ENCODE data around the gene OSBPL2. TPM values are rescaled to one million over a fixed set of nuclear protein-coding genes. Genes with fewer than 3 reads are reported as not detected.

Gene OSBPL2
- total RNA-seq, 1 experiment from 2014 or later: 26.3 TPM

DNA sequence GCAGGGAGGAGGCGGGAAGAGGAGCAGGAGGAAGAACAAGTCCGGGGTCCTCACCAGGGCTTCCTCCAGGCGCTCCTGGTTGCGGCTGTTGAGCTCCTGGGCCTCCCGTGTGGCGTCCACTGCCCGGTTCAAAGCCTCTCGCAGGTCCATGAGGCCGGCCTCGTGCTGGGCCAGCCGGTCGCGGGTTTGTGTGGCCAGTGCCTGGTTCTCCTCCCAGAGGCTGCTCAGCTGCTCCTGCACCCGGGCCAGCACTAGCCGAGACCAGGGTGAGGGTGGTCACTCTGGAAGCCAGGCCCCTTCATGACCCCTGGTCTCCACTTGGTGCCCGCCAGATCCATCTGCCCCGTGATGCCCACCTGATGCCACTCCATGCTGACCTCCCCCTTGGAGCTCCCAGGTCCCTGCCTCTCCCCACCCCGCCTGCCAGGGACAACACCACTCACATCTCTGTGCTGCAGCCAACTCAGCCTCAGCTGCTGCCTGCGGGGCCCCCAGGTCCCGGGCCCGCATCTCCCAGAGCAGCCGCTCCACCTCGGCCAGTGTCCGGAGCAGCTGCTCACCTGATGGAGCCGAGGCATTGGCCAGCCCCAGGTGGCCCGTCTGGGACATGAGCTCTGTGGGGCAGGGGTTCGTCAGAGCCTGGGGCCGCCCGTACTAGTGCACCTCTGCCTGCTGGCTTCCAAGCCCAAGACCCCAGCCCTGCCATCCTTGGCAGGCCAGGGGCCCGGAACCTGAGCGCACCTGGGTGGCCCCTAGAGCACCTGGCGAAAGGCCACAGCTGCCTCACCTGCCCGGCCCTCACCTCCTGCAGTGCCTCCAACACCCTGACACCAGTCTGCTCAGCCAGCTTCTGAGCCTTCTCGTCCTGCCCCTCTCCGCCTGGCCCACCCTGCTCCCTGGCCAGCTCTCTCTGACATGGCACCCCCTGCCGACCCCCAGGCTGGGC, 80.4 kb downstream of the OSBPL2 start:
- TF ChIP-seq EZH2 (IDR thresholded peaks at IDR 0.05; ENCODE audit: borderline replicate concordance, low read depth, low read length, poor library complexity, severe bottlenecking) (no peak), CTCF (conservative IDR thresholded peaks at IDR 0.05; ENCODE audit: low read depth, low read length) (no peak)
- Histone ChIP-seq H3K4me1 (ENCODE audit: insufficient read depth, low read length, poor library complexity, severe bottlenecking) (no peaks in the 10 kb centered on the region), H3K9me3 (ENCODE audit: low read depth, low read length, poor library complexity, severe bottlenecking) (no peaks in the 10 kb centered on the region), H3K27me3 (replicated peaks; ENCODE audit: insufficient read depth, low read depth, low read length, poor library complexity) (no peaks in the 10 kb centered on the region), H3K36me3 (ENCODE audit: insufficient read depth, low read length, poor library complexity, severe bottlenecking) (no peaks in the 10 kb centered on the region), H3K27ac (ENCODE audit: low read depth, low read length, poor library complexity, severe bottlenecking) (no peak overlapping the region), H3K4me3 (ENCODE audit: low read depth, low read length, poor library complexity, severe bottlenecking) (no peak overlapping the region)
- ChIA-PET POLR2A (ENCODE audit: low non-redundant PET) (no interaction called here), CTCF (no interaction called here)
- no peak for DNase-seq (ENCODE audit: low spot score)
- no TSS peak for BruUV-seq (replicated peaks)
- intact Hi-C loops (cut with micrococcal nuclease; ENCODE audit: unreplicated experiment): no loop called here

- H3K4me3 ChIP-seq (ENCODE audit: low read depth, low read length, poor library complexity, severe bottlenecking): no peak overlapping the region
- no peak overlapping the region for H3K27ac ChIP-seq (ENCODE audit: low read depth, low read length, poor library complexity, severe bottlenecking)
- no peaks in the 10 kb centered on the region for H3K27me3 ChIP-seq (replicated peaks; ENCODE audit: insufficient read depth, low read depth, low read length, poor library complexity)
- no peaks in the 10 kb centered on the region for H3K36me3 ChIP-seq (ENCODE audit: insufficient read depth, low read length, poor library complexity, severe bottlenecking)
- BruUV-seq (replicated peaks): no TSS peak
- no peaks in the 10 kb centered on the region for H3K9me3 ChIP-seq (ENCODE audit: low read depth, low read length, poor library complexity, severe bottlenecking)
- DNase-seq (ENCODE audit: low spot score): no peak
- CTCF ChIA-PET: no interaction called here
- POLR2A ChIA-PET (ENCODE audit: low non-redundant PET): no interaction called here
- TF ChIP-seq CTCF (conservative IDR thresholded peaks at IDR 0.05; ENCODE audit: low read depth, low read length): no peak
- TF ChIP-seq EZH2 (IDR thresholded peaks at IDR 0.05; ENCODE audit: borderline replicate concordance, low read depth, low read length, poor library complexity, severe bottlenecking): no peak
- intact Hi-C loops (cut with micrococcal nuclease; ENCODE audit: unreplicated experiment): no loop called here
- no peaks in the 10 kb centered on the region for H3K4me1 ChIP-seq (ENCODE audit: insufficient read depth, low read length, poor library complexity, severe bottlenecking)
Observed at GRCh38 chr20:62319346-62319909, 81.1 kb downstream of the OSBPL2 start.

DNA sequence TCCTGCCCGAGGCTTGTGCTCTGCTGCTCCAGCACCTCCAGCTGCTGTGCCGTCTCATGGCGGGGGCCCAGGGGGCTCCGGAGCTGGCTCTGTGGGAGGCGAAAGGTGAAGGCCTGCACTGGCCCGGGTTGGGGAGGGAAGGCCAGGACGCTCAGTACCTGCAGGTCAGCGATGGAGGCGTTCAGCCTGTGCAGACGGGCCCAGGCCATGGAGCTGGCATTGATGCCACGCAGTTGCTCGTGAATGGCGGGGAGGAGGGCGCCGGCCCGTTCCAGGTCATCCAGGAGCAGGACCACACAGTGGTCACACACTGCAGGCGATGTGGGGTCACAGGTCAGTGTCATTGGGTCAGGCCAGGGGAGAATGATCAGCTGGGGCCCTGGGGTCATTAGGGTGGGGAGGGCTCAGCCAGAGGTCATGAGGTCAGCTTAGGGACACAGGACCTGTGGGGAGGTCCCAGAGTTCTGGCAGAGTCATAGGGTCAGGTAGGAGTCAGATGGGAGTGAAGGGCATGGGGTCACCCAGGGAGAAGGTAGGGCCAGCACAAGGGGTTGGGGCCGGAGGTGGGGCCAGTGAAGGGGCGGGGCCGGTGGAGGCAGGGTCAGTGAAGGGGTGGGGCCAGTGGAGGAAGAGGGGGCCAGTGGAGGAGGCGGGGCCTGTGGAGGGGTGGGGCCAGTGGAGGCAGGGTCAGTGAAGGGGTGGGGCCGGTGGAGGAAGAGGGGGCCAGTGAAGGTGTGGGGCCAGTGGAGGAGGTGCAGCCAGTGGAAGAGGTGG, 82.4 kb downstream of the OSBPL2 start:
- H3K27me3 ChIP-seq (replicated peaks; ENCODE audit: insufficient read depth, low read depth, low read length, poor library complexity): no peaks in the 10 kb centered on the region
- no peaks in the 10 kb centered on the region for H3K4me1 ChIP-seq (ENCODE audit: insufficient read depth, low read length, poor library complexity, severe bottlenecking)
- no peak overlapping the region for H3K4me3 ChIP-seq (ENCODE audit: low read depth, low read length, poor library complexity, severe bottlenecking)
- no peak overlapping the region for H3K27ac ChIP-seq (ENCODE audit: low read depth, low read length, poor library complexity, severe bottlenecking)
- CTCF ChIA-PET: no interaction called here
- intact Hi-C loops (cut with micrococcal nuclease; ENCODE audit: unreplicated experiment): no loop called here
- H3K36me3 ChIP-seq (ENCODE audit: insufficient read depth, low read length, poor library complexity, severe bottlenecking): no peaks in the 10 kb centered on the region
- BruUV-seq (replicated peaks): no TSS peak
- TF ChIP-seq CTCF (conservative IDR thresholded peaks at IDR 0.05; ENCODE audit: low read depth, low read length) (no peak), EZH2 (IDR thresholded peaks at IDR 0.05; ENCODE audit: borderline replicate concordance, low read depth, low read length, poor library complexity, severe bottlenecking) (no peak)
- H3K9me3 ChIP-seq (ENCODE audit: low read depth, low read length, poor library complexity, severe bottlenecking): no peaks in the 10 kb centered on the region
- POLR2A ChIA-PET (ENCODE audit: low non-redundant PET): no interaction called here
- DNase-seq (ENCODE audit: low spot score): no peak
